PC-9 (cell line): Measurements from ENCODE around the gene NR6A1. TPM values are rescaled to one million over a fixed set of nuclear protein-coding genes. Genes with fewer than 3 reads are reported as not detected.

Experiments
- BruUV-seq: library from RNA; stranded (reverse); fragments of 400-500 nt; replicated peaks from 2 replicates; lab custom pipeline; 2021; lab: Mats Ljungman, UMichigan
- CTCF ChIA-PET: fragments of 300-600 bp; sonication (Branson Sonifier 250); formaldehyde crosslinking; loops from one replicate; lab custom pipeline; 2022; ENCODE audit warnings: antibody characterized with exemption; lab: Charles Lee
- POLR2A ChIA-PET: fragments of 300-600 bp; sonication (Branson Sonifier 250); formaldehyde crosslinking; loops from one replicate; lab custom pipeline; 2022; ENCODE audit warnings: antibody characterized with exemption; ENCODE audit not compliant: unreplicated experiment; lab: Charles Lee
- DNase-seq, 2 experiments: peaks; one replicate each; pipeline versions ENCODE4 v3.0.0 to v3.0.0-alpha.2; 2015 to 2022; ENCODE audit warnings: mixed read lengths in 1 of 2
- H2AFZ ChIP-seq: fragments of 200-600 bp; sonication (generic); 2 replicates; pipeline ENCODE4 v1.8.1; 2017; ENCODE audit warnings: antibody characterized with exemption
- H3F3A ChIP-seq: fragments of 200-600 bp; sonication (generic); 2 replicates; pipeline ENCODE4 v1.8.1; 2017; ENCODE audit warnings: antibody characterized with exemption, mild to moderate bottlenecking, low read depth; ENCODE audit not compliant: insufficient read depth
- H3K27ac ChIP-seq: fragments of 200-600 bp; sonication (generic); 2 replicates; pipeline ENCODE4 v1.6.1; 2016; ENCODE audit warnings: mixed run types
- H3K27me3 ChIP-seq: fragments of 200-600 bp; sonication (generic); 2 replicates; pipeline ENCODE4 v1.6.1; 2016; ENCODE audit warnings: low read depth, mixed run types; ENCODE audit not compliant: insufficient read depth
- H3K36me3 ChIP-seq: fragments of 200-600 bp; sonication (generic); 2 replicates; pipeline ENCODE4 v1.6.1; 2016; ENCODE audit warnings: low read depth, mixed run types
- H3K4me1 ChIP-seq: fragments of 200-600 bp; sonication (generic); replicated peaks from 2 replicates; pipeline ENCODE4 v1.6.1; 2016; ENCODE audit warnings: mixed run types; ENCODE audit not compliant: insufficient read depth
- H3K4me2 ChIP-seq: fragments of 200-600 bp; sonication (generic); 2 replicates; pipeline ENCODE4 v1.6.1; 2017; ENCODE audit warnings: mixed run types
- H3K4me3 ChIP-seq: fragments of 200-600 bp; sonication (generic); 2 replicates; pipeline ENCODE4 v1.6.1; 2016; ENCODE audit warnings: mixed run types
- H3K79me2 ChIP-seq: fragments of 200-600 bp; sonication (generic); 2 replicates; pipeline ENCODE4 v1.6.1; 2017; ENCODE audit warnings: low read depth, mixed run types
- H3K9me2 ChIP-seq: fragments of 200-600 bp; sonication (generic); 2 replicates; pipeline ENCODE4 v1.8.1; 2017; ENCODE audit warnings: mild to moderate bottlenecking; ENCODE audit not compliant: insufficient read depth
- H3K9me3 ChIP-seq: fragments of 200-600 bp; sonication (generic); 2 replicates; pipeline ENCODE4 v1.8.1; 2016; ENCODE audit warnings: low read depth; ENCODE audit not compliant: insufficient read depth
- H4K20me1 ChIP-seq: fragments of 200-600 bp; sonication (generic); 2 replicates; pipeline ENCODE4 v1.8.1; 2017; ENCODE audit not compliant: insufficient read depth
- EZH2 ChIP-seq: fragments of 200-600 bp; sonication (generic); IDR thresholded peaks from 2 replicates; pipeline ENCODE4 v1.8.0; 2017; ENCODE audit warnings: antibody characterized with exemption, low read depth
- intact Hi-C: fragments of 100-400 bp; cut with micrococcal nuclease; formaldehyde crosslinking; loops from one replicate; pipeline ENCODE4 v1.10.0; 2022; ENCODE audit not compliant: unreplicated experiment
- total RNA-seq: library from RNA; stranded (reverse); gene quantifications from 2 replicates; pipeline ENCODE4 v1.2.3, GENCODE V29; 2021
- TF ChIP-seq, protein P1 (sequence below): fragments of 200-600 bp; sonication (generic); conservative IDR thresholded peaks from 2 replicates; pipeline ENCODE4 v1.6.1; 2017; ENCODE audit warnings: mixed run types, antibody characterized with exemption, mild to moderate bottlenecking, moderate library complexity

NR6A1 gene
- total RNA-seq, 1 experiment from 2014 or later, result 13.0 TPM

DNA sequence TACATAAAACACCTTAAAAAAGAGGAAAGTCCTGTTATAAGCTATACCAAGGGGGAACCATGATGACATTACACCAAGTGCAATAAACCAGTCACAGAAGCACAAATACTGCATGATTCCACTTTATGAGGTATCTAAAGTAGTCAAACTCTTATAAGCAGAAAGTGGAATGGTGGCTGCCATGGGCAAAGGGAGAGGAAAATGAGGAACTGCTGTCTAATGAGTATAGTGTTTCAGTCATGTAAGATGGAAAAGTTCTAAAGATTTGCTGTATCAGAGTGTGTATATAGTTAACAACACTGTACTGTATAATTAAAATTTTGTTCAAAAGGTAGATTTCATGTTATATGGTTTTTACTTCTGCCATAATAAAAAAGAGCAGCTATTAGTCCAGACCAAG is 229.3 kb downstream of the NR6A1 start:
- Histone ChIP-seq H3K27ac (no peak overlapping the region), H3K4me1 (no peaks in the 10 kb centered on the region), H3K4me2 (no peak overlapping the region), H3K36me3 (peaks cover 9% of the 10 kb centered on the region; the same call in 1 of the 2 replicates), H4K20me1 (no peaks in the 10 kb centered on the region), H3K4me3 (no peak overlapping the region), H3K79me2 (no peaks in the 10 kb centered on the region), H3K9me3 (no peaks in the 10 kb centered on the region), H3K9me2 (no peaks in the 10 kb centered on the region), H3K27me3 (no peaks in the 10 kb centered on the region), H3F3A (no peaks in the 10 kb centered on the region), H2AFZ (no peak overlapping the region)
- ChIA-PET POLR2A (no interaction called here), CTCF (no interaction called here)
- DNase-seq, result no peak
- intact Hi-C loops, result no loop called here
- no peak for TF ChIP-seq EZH2
- no TSS peak for BruUV-seq

DNA sequence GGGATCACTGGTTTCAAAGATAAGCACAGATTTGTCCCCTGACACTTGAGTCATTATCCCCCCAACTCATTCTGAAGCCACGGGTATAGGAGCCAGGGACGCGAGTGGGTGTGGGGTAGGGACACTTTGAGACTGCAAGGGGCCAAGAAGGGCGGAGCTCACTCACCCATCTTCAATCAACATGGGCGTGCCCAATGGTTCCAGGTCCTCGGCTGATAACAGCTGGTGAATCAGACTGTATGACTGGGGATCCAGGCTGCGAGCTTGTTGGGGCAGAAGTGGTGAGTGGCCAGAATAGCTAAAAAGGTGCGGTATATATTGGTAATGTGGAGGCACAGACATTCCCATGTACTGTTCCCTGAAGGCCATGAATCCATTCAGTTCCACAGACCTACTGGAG is 233.2 kb downstream of the NR6A1 start:
- H3K79me2 ChIP-seq, result no peaks in the 10 kb centered on the region
- no peak overlapping the region for H3K27ac ChIP-seq
- no peaks in the 10 kb centered on the region for H3K9me3 ChIP-seq
- no peak for DNase-seq
- ChIA-PET POLR2A (no interaction called here), CTCF (interaction anchor here (0.6 kb wide), 1 partner anchor 119 kb away, joined by 6 read pairs; no protein-coding TSS in a partner anchor)
- H3K4me3 ChIP-seq, result no peak overlapping the region
- TF ChIP-seq EZH2, result no peak
- TF ChIP-seq, protein P1, sequence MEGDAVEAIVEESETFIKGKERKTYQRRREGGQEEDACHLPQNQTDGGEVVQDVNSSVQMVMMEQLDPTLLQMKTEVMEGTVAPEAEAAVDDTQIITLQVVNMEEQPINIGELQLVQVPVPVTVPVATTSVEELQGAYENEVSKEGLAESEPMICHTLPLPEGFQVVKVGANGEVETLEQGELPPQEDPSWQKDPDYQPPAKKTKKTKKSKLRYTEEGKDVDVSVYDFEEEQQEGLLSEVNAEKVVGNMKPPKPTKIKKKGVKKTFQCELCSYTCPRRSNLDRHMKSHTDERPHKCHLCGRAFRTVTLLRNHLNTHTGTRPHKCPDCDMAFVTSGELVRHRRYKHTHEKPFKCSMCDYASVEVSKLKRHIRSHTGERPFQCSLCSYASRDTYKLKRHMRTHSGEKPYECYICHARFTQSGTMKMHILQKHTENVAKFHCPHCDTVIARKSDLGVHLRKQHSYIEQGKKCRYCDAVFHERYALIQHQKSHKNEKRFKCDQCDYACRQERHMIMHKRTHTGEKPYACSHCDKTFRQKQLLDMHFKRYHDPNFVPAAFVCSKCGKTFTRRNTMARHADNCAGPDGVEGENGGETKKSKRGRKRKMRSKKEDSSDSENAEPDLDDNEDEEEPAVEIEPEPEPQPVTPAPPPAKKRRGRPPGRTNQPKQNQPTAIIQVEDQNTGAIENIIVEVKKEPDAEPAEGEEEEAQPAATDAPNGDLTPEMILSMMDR, result no peak
- no peaks in the 10 kb centered on the region for H3K9me2 ChIP-seq
- H3F3A ChIP-seq, result no peaks in the 10 kb centered on the region
- no peaks in the 10 kb centered on the region for H3K27me3 ChIP-seq
- no TSS peak for BruUV-seq
- 0 out of 2 replicates have a peak, but pooled peaks cover 15% of the 10 kb centered on the region for H3K36me3 ChIP-seq
- H3K4me2 ChIP-seq, result no peak overlapping the region
- intact Hi-C loops, result loop anchor here (10.0 kb wide), 1 partner anchor 993 kb away; no protein-coding TSS in a partner anchor
- no peaks in the 10 kb centered on the region for H3K4me1 ChIP-seq
- H2AFZ ChIP-seq, result no peak overlapping the region
- H4K20me1 ChIP-seq, result no peaks in the 10 kb centered on the region

DNA sequence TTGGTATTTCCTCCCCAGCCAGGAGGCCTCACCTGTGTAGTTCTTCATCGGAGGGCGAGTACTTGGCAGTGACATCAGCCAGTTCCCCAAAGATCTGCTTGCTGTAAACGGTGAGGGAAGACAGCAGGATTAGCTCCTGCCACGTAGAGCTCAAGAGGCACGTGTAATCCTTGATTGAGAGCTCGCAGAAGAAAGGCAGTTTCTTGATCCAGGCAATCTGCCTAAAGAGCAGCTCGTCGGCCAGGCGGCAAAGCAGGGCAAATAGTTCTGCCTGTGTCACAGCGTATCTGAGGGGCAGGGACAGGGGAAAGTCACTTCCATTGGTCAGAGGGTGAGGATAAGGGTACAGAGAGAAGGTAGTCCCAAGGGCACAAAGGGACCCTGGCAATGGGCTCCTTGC is 235.3 kb downstream of the NR6A1 start:
- Histone ChIP-seq H3K27me3 (no peaks in the 10 kb centered on the region), H3K4me1 (no peaks in the 10 kb centered on the region), H3K9me2 (no peaks in the 10 kb centered on the region), H3K36me3 (0 out of 2 replicates have a peak, but pooled peaks cover 15% of the 10 kb centered on the region), H3K79me2 (no peaks in the 10 kb centered on the region), H3K4me3 (no peak overlapping the region), H3K9me3 (no peaks in the 10 kb centered on the region), H3K4me2 (no peak overlapping the region), H2AFZ (no peak overlapping the region), H4K20me1 (no peaks in the 10 kb centered on the region), H3F3A (no peaks in the 10 kb centered on the region), H3K27ac (no peak overlapping the region)
- TF ChIP-seq, protein P1, result no peak
- no peak for TF ChIP-seq EZH2
- BruUV-seq, result no TSS peak
- ChIA-PET POLR2A (no interaction called here), CTCF (interaction anchor here (0.5 to 1.8 kb wide), 5 partner anchors 9 to 1357 kb away, joined by 3 to 22 read pairs (median 3); partner anchors contain the start of gene PSMB7)
- intact Hi-C loops, result loop anchor here (1.0 to 10.0 kb wide), 2 partner anchors 117 to 991 kb away; no protein-coding TSS in a partner anchor
- no peak for DNase-seq

DNA sequence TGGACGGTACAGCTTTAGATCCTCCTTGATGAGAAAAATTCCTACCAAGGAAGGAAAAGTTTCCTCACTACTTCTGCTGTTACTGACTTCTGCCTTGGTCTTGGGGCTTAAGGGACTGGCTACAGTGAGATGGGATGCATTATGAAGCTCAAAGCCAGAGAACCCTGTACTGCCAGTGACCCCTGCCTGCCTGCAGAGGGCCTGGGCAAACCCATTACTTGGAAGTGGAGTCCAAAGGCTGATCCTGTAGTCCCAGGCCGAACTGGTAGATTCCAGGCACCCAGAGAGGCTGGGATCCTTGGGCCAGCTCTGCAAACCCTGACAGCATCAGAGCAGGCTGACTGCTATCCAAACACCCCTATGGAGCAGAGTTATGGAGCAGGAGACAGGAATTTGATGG is 238.2 kb downstream of the NR6A1 start:
- Histone ChIP-seq H3K36me3 (0 out of 2 replicates have a peak, but pooled peaks cover 10% of the 10 kb centered on the region), H3K9me3 (no peaks in the 10 kb centered on the region), H3K4me2 (no peak overlapping the region), H3K27me3 (no peaks in the 10 kb centered on the region), H3K4me1 (peaks cover 14% of the 10 kb centered on the region), H2AFZ (no peak overlapping the region), H3K27ac (no peak overlapping the region), H3K4me3 (no peak overlapping the region), H3F3A (peaks cover 10% of the 10 kb centered on the region), H3K9me2 (no peaks in the 10 kb centered on the region), H4K20me1 (no peaks in the 10 kb centered on the region), H3K79me2 (no peaks in the 10 kb centered on the region)
- TF ChIP-seq EZH2, result no peak
- TF ChIP-seq, protein P1, result no peak
- ChIA-PET CTCF (no interaction called here), POLR2A (no interaction called here)
- no peak for DNase-seq
- intact Hi-C loops, result loop anchor here (10.0 kb wide), 1 partner anchor 988 kb away; no protein-coding TSS in a partner anchor
- BruUV-seq, result no TSS peak
